Ascending aorta (tissue), 2 donors: ENCODE measurements around the gene VWA3A. TPM values are rescaled to one million over a fixed set of nuclear protein-coding genes. Genes with fewer than 3 reads are reported as not detected.

Experiments used
- DNase-seq, 2 donors: peaks; one replicate each; pipeline ENCODE4 v3.0.0-alpha.2; 2019; ENCODE audit warnings: low spot score in 2 of 2
- H3K27ac ChIP-seq, 2 donors: fragments of 200-600 bp; sonication (generic); one replicate each; pipeline ENCODE4 v1.5.1; 2016 to 2017; ENCODE audit warnings: mild to moderate bottlenecking in 1 of 2
- H3K27me3 ChIP-seq: fragments of 200-600 bp; sonication (generic); one replicate; pipeline ENCODE4 v1.5.1; 2017
- H3K36me3 ChIP-seq, 2 donors: fragments of 200-600 bp; sonication (generic); one replicate each; pipeline ENCODE4 v1.5.1; 2016
- H3K4me1 ChIP-seq, 2 donors: fragments of 200-600 bp; sonication (generic); one replicate each; pipeline ENCODE4 v1.5.1; 2016 to 2017; ENCODE audit warnings: mild to moderate bottlenecking in 1 of 2
- H3K4me3 ChIP-seq, 2 donors: fragments of 200-600 bp; sonication (generic); one replicate each; pipeline ENCODE4 v1.5.1; 2016 to 2017; ENCODE audit warnings: mild to moderate bottlenecking in 1 of 2
- H3K9me3 ChIP-seq, 2 donors: fragments of 200-600 bp; sonication (generic); one replicate each; pipeline ENCODE4 v1.5.1; 2016
- CTCF ChIP-seq, 3 experiments: fragments of 200-600 bp in 2 of 3; fragments of 450-650 bp in 1 of 3; sonication (generic) in 2 of 3; IDR thresholded peaks; one replicate each; pipeline ENCODE4 v1.5.1; 2016 to 2019; ENCODE audit warnings: antibody characterized with exemption in 3 of 3, mild to moderate bottlenecking in 1 of 3, moderate library complexity in 1 of 3
- intact Hi-C: fragments of 100-400 bp; cut with DNase I; formaldehyde crosslinking; loops from one replicate; pipeline ENCODE4 v1.15.1; 2023
- total RNA-seq: library from RNA; depleted of rRNA; stranded (reverse); fragments of >200 nt; gene quantifications from one replicate; pipeline ENCODE4 v1.1.0, GENCODE V29; 2016

VWA3A gene
- total RNA-seq, 1 donor from 2014 or later = not detected

GRCh38 chr16:22174642-22175041 is 82.3 kb downstream of the VWA3A start:
- Histone ChIP-seq H3K9me3 (no peaks in the 10 kb centered on the region), H3K4me3 (no peak overlapping the region), H3K36me3 (no peaks in the 10 kb centered on the region), H3K27ac (no peak overlapping the region), H3K4me1 (no peaks in the 10 kb centered on the region), H3K27me3 (no peaks in the 10 kb centered on the region)
- no peak for TF ChIP-seq CTCF (IDR thresholded peaks at IDR 0.05)
- intact Hi-C loops = no loop called here
- DNase-seq = no peak

- no peak for TF ChIP-seq CTCF (IDR thresholded peaks at IDR 0.05)
- DNase-seq = no peak
- Histone ChIP-seq H3K9me3 (no peaks in the 10 kb centered on the region), H3K27ac (no peak overlapping the region), H3K4me1 (no peaks in the 10 kb centered on the region), H3K4me3 (no peak overlapping the region), H3K27me3 (no peaks in the 10 kb centered on the region), H3K36me3 (no peaks in the 10 kb centered on the region)
- intact Hi-C loops = no loop called here
Observed at GRCh38 chr16:22177968-22178930, 85.9 kb downstream of the VWA3A start.

- Histone ChIP-seq H3K9me3 (no peaks in the 10 kb centered on the region), H3K4me3 (no peak overlapping the region), H3K27ac (no peak overlapping the region), H3K36me3 (no peaks in the 10 kb centered on the region), H3K4me1 (no peaks in the 10 kb centered on the region), H3K27me3 (no peaks in the 10 kb centered on the region)
- DNase-seq = no peak
- intact Hi-C loops = no loop called here
- no peak for TF ChIP-seq CTCF (IDR thresholded peaks at IDR 0.05)
Observed at GRCh38 chr16:22181426-22181825, 89.1 kb downstream of the VWA3A start.

GRCh38 chr16:22181843-22182242 is 89.5 kb downstream of the VWA3A start:
- TF ChIP-seq CTCF (IDR thresholded peaks at IDR 0.05) = no peak
- no peaks in the 10 kb centered on the region for H3K4me1 ChIP-seq
- no peak for DNase-seq
- intact Hi-C loops = no loop called here
- H3K4me3 ChIP-seq = no peak overlapping the region
- H3K36me3 ChIP-seq = no peaks in the 10 kb centered on the region
- no peak overlapping the region for H3K27ac ChIP-seq
- H3K27me3 ChIP-seq = no peaks in the 10 kb centered on the region
- H3K9me3 ChIP-seq = no peaks in the 10 kb centered on the region

- Histone ChIP-seq H3K36me3 (no peaks in the 10 kb centered on the region), H3K4me3 (no peak overlapping the region), H3K27ac (no peak overlapping the region), H3K4me1 (no peaks in the 10 kb centered on the region), H3K27me3 (no peaks in the 10 kb centered on the region), H3K9me3 (no peaks in the 10 kb centered on the region)
- TF ChIP-seq CTCF (IDR thresholded peaks at IDR 0.05) = no peak
- intact Hi-C loops = no loop called here
- DNase-seq = no peak
Observed at GRCh38 chr16:22183335-22183734, 91.0 kb downstream of the VWA3A start.
